Measurements from ENCODE around the gene OPRPN. TPM values are rescaled to one million over a fixed set of nuclear protein-coding genes. Genes with fewer than 3 reads are reported as not detected.

The OPRPN gene
- total RNA-seq, 1 experiment from 2014 or later = not detected

DNA sequence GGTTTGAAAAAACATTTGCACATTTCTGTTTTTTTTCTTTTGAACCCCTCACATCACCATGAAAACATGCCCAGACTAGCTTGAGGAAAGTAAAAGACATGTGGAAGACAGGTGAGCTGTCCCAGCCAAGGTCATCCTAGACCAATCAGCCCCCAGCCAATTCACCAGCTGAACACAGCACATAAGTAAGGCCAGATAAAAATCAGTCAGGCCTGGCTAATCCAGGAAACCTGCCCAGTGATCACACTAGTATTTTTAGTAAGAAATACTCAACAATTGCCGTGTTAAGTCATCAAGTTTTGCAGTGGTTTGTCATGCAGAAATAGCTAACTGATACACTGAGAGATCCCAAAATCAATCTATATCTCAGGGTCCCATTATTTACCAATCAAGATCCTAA, 41.6 kb upstream of the OPRPN start (continued):
- TF ChIP-seq, protein P1, sequence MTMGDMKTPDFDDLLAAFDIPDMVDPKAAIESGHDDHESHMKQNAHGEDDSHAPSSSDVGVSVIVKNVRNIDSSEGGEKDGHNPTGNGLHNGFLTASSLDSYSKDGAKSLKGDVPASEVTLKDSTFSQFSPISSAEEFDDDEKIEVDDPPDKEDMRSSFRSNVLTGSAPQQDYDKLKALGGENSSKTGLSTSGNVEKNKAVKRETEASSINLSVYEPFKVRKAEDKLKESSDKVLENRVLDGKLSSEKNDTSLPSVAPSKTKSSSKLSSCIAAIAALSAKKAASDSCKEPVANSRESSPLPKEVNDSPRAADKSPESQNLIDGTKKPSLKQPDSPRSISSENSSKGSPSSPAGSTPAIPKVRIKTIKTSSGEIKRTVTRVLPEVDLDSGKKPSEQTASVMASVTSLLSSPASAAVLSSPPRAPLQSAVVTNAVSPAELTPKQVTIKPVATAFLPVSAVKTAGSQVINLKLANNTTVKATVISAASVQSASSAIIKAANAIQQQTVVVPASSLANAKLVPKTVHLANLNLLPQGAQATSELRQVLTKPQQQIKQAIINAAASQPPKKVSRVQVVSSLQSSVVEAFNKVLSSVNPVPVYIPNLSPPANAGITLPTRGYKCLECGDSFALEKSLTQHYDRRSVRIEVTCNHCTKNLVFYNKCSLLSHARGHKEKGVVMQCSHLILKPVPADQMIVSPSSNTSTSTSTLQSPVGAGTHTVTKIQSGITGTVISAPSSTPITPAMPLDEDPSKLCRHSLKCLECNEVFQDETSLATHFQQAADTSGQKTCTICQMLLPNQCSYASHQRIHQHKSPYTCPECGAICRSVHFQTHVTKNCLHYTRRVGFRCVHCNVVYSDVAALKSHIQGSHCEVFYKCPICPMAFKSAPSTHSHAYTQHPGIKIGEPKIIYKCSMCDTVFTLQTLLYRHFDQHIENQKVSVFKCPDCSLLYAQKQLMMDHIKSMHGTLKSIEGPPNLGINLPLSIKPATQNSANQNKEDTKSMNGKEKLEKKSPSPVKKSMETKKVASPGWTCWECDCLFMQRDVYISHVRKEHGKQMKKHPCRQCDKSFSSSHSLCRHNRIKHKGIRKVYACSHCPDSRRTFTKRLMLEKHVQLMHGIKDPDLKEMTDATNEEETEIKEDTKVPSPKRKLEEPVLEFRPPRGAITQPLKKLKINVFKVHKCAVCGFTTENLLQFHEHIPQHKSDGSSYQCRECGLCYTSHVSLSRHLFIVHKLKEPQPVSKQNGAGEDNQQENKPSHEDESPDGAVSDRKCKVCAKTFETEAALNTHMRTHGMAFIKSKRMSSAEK (CRISPR knock-in tag; IDR thresholded peaks at IDR 0.05; ENCODE audit: borderline replicate concordance) = no peak
- TF ChIP-seq ZNF281 (CRISPR knock-in tag; IDR thresholded peaks at IDR 0.05) = no peak
- TF ChIP-seq PRRX2 (CRISPR knock-in tag; IDR thresholded peaks at IDR 0.05) = no peak
- TF ChIP-seq ETV6 (CRISPR knock-in tag; IDR thresholded peaks at IDR 0.05) = no peak

- Mint-ChIP-seq H3K27ac (no peak overlapping the region), H3K4me1 (peaks cover 8% of the 10 kb centered on the region), H3K27me3 (ENCODE audit: low read depth) (no peaks in the 10 kb centered on the region), H3K36me3 (no peaks in the 10 kb centered on the region), H3K4me3 (no peak overlapping the region), H3K9me3 (no peaks in the 10 kb centered on the region; the same call in 1 of the 2 replicates)
- ChIA-PET CTCF (no interaction called here), POLR2A (no interaction called here)
- TF ChIP-seq RELA (CRISPR knock-in tag; IDR thresholded peaks at IDR 0.05; ENCODE audit: borderline replicate concordance) (no peak), ZNF232 (CRISPR knock-in tag; IDR thresholded peaks at IDR 0.05) (no peak), ZNF317 (CRISPR knock-in tag; IDR thresholded peaks at IDR 0.05; ENCODE audit: borderline replicate concordance, low read depth) (no peak), AFF4 (CRISPR knock-in tag; IDR thresholded peaks at IDR 0.05; ENCODE audit: borderline replicate concordance) (no peak), SMAD3 (CRISPR knock-in tag; IDR thresholded peaks at IDR 0.05; ENCODE audit: borderline replicate concordance) (no peak), ZNF281 (CRISPR knock-in tag; IDR thresholded peaks at IDR 0.05) (no peak), ESRRA (CRISPR knock-in tag; IDR thresholded peaks at IDR 0.05; ENCODE audit: borderline replicate concordance) (no peak), SMAD4 (CRISPR knock-in tag; IDR thresholded peaks at IDR 0.05) (no peak)
- TF ChIP-seq, protein P2, sequence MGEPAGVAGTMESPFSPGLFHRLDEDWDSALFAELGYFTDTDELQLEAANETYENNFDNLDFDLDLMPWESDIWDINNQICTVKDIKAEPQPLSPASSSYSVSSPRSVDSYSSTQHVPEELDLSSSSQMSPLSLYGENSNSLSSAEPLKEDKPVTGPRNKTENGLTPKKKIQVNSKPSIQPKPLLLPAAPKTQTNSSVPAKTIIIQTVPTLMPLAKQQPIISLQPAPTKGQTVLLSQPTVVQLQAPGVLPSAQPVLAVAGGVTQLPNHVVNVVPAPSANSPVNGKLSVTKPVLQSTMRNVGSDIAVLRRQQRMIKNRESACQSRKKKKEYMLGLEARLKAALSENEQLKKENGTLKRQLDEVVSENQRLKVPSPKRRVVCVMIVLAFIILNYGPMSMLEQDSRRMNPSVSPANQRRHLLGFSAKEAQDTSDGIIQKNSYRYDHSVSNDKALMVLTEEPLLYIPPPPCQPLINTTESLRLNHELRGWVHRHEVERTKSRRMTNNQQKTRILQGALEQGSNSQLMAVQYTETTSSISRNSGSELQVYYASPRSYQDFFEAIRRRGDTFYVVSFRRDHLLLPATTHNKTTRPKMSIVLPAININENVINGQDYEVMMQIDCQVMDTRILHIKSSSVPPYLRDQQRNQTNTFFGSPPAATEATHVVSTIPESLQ (CRISPR knock-in tag; IDR thresholded peaks at IDR 0.05) = no peak
- ATAC-seq = no peak
- no peak for DNase-seq (ENCODE audit: low spot score)
Observed at GRCh38 chr4:70359115-70359661, 38.6 kb upstream of the OPRPN start.
